Left renal cortex interstitium (tissue), 4 donors: ENCODE results near the gene PTGR3. TPM values are rescaled to one million over a fixed set of nuclear protein-coding genes. Genes with fewer than 3 reads are reported as not detected.
A peak's percentile ranks its signal among the peaks of the same experiment; 100 is the strongest.

ENCODE experiments used
- DNase-seq, 4 donors: peaks; one replicate each; pipeline ENCODE4 v3.0.0-alpha.2; 2013; ENCODE audit warnings: low read depth in 4 of 4, low spot score in 2 of 4, missing footprints in 1 of 4
- polyA plus RNA-seq, 4 donors: library from polyadenylated mRNA; unstranded; fragments of 120-200 nt; gene quantifications; one replicate each; pipeline ENCODE4 v1.2.1, GENCODE V29; 2013; ENCODE audit not compliant: insufficient read length in 4 of 4

PTGR3 gene
- polyA plus RNA-seq, 4 donors, result 36.3 to 48.1 (median 44.8) TPM

DNA sequence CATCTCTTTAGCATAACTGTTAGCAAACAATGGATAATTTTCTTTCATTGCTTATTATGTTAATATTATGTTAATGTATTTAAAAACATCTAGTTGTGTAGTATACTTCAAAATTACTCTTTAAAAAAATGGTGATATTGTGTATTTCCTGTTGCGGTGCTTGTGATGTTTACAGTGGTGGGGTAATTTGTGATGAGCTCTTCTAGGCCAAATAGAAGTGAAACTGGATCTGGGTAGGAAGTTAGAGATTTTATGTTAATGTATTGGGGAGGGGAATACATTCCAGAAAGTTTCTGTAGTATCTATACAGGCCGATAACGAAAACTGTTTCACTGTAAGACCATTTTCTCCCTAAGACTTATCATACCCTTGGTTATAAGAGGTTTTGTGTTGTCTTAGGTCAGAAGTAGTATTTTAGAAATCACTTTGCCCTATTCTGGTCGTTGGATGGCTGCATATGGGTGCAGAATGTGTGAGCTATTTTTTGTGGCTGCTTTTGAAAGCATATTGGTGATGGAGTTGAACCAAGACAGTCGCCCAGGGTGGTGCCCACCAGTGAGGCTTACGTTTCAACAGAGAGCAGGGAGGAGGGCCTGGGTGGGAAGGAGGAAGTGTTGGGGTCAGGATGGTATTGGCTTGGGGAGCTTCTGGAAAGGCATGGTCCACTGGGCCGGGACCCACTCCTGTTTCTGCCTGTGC is 7.4 kb upstream of the PTGR3 start:
- no peak for DNase-seq

DNA sequence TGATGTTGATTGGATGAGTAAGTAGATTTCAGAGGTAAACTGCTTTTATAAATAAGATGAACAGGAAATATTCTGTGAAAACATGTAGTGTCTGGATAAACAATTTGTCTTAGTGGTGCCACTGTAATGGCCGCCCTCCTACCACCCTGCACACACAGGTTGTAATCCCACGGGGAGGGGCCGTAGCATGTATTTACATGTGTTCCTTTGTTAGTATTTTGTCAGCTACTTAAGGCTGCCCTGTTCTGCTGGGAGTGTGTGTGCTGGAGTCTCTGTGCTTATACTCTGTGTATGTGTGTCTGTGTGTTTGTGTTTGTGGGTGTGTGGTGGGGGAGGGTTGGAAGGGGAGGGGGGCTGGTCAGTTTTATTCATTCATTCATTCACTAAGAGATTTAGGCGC is 6.7 kb upstream of the PTGR3 start:
- DNase-seq, result no peak

DNA sequence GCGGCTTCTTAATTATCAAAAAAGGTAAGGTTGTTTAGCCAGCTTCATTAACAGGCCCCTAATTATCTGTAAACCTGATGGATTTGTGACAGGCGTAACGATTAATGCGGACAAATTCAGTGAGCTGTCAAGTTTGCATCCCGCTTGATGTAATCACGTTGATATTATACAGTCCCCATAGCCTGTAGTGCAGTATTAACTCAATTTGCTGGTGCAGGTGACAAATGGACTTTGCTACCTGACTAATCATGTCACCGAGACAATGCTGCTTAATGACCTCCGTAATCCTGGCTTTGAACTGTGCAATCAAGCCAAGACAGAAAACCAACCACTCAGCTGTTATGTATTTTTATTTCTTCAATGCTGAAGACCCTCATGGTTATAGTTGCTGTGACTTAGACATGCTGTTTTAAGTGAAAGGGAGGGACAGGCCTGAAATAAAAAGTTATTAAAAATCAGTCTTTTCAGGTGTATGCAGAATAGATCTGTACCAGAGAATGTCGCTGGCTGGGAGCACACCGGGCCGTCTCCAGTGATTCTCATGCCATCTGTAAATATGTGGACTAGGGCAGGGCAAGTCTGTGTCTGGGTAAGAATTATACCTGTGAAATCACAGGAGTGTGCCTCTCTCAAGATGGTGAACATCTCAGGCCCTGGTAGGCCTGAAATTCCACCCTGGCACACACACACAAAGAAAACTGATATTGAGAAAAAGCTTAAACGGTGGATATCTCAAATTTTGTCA is 6.0 kb upstream of the PTGR3 start:
- no peak for DNase-seq

DNA sequence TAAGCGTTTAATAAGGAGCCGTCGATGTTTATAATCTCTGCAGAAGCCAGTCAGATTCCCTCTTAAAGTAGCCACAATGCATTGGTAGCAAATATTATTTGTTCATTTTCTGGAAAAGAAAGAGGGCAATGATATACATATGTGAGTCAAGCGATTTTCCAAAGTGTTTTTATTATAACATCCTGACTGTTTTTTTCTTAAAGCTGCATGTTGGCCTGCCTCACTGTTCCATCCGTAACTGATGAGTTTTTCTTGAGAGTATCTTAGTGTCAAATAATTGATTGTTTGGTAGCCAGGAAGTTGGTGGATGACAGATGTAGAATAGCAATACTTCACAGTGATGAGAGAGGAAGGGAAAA is 5.4 kb upstream of the PTGR3 start:
- no peak for DNase-seq

DNA sequence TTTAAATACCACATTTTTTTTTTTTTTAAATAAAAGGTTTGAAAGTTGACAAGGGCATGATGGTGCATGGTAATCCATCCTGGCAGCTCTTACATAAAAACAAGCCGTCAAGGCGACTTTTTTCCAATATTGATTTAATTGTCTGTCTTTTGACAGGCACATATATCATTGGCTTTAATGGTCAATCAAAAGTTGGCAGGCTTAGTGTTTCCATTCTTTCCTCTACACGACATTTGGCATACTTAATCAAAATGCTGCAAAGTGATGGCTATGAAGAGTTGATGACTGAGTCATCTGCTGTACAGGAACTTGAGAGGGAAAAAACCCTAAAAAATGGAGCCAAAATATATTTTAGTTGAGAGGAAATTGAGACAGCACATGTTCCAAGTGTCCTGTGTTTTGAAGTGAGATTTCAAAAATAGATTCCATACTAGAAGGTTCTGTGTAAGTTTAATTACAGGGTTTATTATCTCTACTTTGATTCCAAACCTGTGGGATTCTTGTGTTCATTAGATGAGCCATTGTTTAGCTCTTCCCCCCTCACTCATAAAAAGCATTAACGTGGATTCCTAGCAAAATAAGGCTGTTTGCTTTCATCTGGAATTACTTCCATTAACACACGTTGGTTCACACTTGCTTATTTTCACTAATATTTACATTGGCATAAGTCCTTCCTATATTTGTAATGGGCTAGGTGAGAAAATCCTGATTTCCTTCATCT is 4.8 kb upstream of the PTGR3 start:
- DNase-seq, result no peak

DNA sequence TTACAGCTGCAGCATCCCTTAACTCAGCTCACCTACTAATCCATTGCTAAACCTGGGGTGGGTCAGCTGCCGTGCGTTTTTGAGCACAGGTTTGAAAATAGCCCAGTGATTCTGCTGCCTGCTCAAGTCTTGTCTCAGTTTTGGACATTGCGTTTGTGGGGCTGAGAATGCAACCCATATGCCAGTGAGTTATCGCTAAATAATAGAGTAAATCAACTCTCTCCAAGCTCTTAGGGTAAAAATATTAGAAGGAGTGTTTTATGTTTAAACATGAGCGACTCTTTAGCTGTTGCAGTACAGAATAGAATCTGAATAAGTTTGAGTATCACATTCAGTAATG is 3.8 kb upstream of the PTGR3 start:
- DNase-seq, result no peak

DNA sequence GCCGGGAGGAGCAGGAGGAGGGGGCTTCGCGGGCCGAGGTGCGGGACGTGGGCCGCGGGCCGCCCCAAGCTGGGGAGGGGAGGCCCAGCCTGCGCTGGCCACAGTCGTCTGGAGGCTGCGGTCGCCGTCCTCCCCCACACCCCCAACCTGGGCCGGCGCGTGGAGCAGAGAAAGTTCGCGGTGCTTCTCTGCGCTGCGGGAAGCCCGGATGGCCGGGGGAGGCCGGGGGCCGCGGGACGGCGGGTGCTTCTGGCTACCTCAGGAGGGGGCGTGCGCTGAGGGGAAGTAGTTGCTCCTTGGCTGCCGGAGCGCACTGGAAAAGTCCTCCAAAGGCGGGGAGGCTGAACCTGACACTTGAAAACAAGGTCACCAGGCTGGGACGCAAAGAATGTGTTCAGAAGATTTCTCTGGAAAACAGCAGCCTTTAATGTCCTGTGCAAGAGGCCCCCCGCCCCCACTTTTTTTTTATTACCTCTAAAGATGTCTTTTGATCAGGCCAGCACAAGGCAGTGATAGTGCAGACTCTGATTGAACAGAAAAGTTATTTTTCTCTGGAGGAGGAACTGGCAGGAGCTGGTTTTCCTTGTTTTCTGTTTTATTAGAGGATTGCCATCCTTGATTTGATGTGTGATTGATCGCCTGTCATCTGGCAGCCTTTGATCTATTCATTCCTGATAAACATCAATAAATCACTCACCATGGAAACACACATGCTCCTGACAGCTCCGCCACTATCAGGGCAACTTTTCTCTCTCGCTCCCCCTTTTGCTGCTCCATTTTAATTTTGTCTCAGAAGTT is 3.2 kb upstream of the PTGR3 start:
- no peak for DNase-seq

DNA sequence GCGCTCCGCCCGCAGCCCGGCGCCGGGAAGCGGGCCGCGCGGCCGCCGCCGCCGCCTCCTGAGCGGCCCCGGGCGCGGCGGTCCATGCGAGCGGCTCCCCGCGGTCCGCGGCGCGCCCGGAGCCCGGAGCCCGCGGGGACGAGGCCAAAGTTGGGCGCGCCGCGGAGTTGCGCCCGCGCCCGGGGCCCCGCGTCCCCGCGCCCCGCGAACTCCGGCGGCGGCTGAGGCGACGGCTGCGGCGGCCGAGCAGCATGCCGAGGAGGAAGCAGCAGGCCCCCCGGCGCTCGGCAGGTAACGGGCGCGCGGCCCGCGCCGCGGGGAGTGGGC is 2.6 kb upstream of the PTGR3 start:
- DNase-seq, result no peak

DNA sequence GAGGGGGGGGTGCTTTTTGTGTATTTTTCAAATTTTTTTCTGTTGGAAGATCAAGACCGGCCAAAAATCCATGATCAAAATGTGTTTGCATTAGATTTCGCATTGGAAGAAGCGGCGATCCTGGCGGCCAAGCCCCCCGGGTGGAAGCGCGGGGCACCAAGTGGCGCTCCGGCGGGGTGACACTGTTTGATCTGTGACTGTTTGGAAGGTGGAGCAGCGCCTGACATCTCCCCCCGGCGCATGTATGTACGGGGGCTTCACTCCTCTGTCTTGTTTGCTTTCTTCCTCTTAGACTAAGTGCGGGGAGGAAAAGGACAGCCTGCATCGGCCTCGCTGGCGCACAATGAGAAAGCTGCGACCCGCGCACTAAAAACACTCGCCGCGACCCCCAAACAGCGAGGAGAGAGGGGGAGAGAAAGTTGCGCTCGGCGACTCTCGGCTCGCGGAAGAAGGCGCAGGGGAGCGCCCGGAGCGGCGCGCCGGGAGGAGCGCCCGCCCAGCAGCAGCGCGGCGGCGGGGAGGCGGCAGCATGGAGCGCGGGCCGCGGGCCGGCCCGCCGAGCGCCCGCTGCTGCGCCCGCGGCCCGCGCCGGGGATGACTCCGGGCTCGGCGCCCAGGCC is 2.2 kb upstream of the PTGR3 start:
- no peak for DNase-seq

DNA sequence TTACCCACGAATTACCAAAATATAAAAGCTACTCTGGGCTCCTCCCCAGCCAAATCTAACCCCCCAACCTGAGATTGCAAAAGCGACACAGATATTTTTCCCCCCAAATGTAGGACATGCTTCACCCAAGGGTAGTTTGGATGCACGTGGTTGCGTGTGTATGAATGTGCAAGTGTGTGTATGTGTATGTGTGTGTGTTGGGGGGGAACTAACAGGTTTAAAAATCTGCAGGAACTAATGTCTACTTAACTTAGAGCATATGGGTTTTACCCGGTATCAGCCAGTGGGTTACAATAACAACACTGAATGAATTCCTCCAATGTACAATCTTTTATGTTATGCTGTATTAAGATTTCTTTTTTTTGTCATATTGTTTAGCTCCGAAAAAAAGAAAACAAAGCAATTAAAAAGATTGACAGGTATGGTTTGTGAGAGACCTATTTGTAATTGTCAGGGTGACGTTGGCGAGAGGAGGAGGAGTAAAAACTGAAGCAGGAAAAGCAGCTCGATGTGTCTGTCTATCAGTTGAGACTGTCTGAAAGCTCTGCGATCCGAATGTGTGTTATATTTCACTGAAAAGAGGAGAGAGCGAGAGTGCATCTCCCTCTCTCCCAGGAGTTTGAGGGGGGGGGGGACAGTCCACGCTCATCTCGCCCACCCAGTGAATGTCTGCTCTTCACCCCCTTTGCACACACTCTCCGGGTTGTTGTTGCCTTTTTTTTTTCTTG is 1.5 kb upstream of the PTGR3 start, which contains the start of gene TSHZ1:
Gene TSHZ1 (plus strand): TSS at position 524 of the 728 bp plus-strand sequence. CDS start 1,080 bp downstream, outside the sequence.
- DNase-seq, result peak in 1 of 4 donors; percentile 88

DNA sequence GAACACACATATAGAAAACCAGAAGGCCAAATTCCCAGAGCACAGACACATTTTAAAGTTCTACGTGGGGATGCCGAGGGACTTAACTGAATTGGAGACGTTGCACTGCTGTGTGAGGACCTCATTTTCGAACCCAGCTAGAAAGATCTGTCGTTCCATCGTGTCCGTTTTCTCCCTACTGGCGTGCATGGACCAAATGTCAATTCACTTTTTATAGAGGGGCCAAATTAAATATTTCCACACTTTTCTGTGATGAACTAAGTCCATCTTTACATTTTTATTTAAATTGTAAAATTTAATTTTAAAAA is 966 bp upstream of the PTGR3 start:
- no peak for DNase-seq

DNA sequence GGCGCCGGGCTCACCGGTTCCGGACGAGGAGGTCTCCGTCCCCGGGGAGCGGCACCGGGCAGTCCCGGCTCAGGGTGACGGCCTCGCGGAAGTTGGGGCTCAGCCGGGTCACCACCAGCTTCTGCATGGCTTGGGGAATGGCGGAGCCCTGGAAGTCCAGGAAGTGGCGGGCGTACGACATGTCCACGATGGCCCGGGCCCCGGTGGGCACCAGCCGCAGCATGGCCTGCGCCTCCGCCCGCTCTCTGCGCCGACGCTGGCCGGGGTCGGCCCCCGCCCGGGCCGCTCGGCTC is 157 bp downstream of the PTGR3 start:
- no peak for DNase-seq

DNA sequence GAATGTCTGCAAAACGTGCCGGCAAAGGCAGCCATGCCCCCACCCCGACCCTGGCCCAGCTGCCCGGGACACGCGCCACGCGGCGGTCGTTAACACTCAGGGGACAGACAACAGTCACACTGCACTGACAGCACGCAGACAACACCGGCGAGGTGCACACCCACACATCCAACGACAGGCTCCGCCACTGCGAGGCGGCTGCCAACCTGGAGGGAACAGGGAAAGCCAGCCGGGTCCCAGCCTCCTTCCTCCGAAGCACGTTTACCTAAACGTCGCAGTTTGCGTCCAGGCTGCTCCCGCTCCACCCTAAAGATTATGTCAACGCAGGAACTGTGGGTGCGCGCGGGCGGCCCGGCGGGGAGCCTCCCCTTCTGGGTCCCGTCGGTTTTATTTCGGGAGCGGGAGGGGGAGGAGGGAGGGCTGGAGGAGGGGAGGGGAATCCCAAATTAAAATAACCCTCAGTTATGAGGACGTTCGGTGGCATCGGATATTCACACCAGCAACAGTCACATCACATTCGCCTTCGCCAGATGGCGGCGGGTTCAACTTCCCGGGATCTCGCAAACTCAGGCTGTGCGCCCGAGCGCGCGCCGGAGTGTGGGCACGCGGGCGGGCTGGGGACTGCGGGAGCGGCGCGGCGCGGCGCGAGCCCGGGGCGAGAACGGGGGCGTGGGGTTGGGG is 644 bp downstream of the PTGR3 start:
- no peak for DNase-seq

DNA sequence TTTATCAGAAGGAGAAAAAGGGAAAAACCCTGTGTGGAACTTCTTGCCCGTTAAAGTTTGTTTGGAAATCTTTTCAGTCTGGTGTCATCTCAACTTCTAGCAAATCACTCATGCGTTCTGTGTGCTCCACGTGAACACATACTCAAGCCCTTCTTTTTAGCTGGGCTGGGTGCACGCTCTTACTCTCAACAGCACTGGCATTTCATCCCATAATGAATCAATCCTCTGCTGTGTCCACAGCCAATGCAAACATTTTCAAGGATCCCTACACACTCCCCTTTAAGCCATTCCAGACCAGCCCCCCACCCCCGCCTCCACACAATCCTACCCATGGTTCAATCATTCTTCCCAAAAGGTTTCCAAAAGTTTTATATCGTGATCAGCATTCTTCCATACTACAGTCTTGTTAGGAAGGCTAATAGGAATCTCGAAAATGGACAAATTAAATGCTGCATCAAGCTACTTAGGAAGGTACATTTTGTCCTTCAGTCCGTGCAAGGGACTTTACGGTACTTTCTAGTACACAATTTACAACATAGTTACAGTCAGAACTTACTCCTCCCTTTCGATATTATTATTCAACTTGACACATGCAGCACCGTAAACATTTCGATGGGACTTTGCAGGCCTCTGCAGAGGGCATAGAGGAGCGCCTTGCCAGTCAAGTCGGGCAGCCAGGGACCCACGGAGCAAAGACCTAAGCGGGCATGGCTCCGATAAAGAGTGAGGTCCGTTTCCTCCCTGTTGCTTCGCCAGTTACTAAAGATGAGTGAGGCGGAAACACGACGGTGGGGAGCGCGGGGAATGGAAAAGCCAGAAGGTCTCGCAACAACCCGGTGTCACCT is 1.4 kb downstream of the PTGR3 start:
- no peak for DNase-seq

DNA sequence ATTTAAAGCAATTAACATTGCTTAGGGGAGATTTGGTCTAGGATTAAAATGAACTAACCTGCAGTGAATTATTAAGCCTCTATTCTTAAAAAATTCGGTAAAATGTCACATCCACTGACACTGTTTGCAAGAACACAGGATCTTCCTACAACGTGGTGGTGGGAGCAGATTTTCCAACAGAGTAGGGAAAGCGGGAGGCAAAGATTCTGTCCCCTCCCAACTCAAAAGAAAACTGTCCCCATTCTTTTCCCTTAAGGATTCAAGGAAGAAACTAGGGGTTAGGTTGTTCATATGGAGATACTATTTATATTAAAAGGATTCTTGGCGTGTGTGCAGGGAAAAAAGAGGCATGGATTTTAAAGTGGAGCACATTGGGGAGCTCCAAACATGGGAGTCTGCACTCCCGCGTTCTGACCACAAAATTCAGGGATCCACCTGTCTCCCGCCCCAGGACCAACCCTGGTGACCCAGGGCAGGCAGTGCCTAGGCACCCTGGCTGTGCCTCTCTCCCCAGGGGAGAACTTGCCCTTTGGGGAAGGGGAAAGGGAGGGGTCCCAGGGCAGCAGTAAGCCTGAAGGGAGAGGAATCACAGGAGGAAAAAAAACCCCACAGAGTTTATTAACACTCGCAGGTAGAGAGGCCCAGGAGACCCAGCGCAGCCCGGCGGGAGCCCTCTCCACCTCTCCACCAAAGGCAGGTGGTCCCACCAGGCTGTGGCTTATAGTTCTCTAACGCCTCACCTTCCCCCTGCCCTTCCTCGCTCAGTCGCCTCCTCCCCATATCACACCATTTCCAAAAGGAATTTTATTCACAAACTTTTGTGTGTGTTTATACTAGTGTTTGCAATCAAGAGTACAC is 2.3 kb downstream of the PTGR3 start:
- no peak for DNase-seq

DNA sequence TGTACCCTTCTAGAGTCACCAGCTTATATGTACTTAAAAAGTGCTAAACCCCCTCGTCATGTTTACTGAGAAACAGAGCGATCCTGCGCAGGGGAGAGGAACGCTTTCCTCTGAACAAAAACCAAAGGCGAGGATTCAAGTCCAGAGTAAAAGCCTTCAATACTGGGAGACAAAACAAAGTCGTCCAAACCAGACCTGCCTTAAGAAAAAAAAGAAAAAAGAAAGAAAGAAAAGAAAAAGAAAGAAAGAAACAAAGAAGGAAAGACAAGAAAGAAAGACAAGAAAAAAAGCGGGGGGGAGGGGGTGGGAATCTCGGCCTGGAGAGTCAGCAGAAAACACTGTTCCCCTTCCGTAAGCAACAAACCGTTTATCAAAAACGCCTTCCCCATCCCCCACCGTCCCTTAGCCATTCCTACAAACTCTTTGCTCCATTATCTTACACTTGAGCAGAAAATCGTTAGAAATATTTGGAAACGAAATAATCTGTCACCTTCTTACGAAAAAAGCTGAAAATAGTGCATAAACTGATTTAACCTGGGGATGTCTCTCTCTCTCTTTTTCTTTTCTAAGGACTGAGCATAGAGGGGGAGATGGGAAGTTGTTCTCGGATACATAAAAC is 3.3 kb downstream of the PTGR3 start:
- DNase-seq, result no peak

DNA sequence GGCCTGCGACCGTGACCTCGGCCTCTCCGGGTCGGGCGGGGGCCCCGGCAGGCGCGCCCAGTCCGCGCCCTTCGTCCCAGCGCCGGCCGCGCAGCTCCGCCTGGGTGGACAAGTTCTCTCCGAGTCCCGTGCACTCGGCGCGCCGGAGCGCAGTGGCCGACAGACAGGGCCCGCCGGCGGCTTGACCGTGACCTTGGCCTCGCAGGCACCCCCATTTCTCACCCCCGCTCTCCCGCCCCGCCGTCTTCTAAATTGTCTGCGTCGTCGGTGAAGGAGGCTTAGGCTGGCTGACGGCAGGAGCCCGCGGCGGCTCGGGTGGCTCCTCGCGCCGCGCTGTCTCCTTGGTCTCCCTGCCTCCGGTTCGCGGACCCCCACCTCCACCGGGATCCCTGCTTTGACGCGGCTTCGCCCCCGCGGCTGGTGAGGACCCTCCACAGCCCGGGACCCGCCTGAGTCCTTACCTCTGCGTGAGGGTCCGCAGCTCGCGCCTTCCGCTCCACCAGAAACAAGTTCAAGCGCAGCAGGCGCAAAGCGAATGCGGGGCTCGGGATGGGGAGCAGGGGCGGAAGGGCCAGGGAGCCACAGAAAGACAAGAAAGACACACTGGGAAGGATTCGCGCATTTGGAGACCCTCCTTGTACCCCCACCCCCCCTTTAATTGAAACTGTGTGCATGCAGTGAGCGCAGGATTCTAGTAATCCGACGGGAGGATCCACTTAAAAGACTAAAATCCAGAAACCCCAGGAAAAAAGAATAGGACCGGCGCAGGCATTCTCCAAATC is 4.0 kb downstream of the PTGR3 start:
- no peak for DNase-seq
